Right cardiac atrium (tissue), 5 donors: ENCODE measurements around the gene RYR2. TPM values are rescaled to one million over a fixed set of nuclear protein-coding genes. Genes with fewer than 3 reads are reported as not detected.
A peak's percentile ranks its signal among the peaks of the same experiment; 100 is the strongest.

Experiments
- ATAC-seq, 2 donors: fragments of 200-7000 bp; cut with Tn5 transposase; one replicate each; pipeline versions ENCODE4 v1.8.0 to v1.9.1; 2020; ENCODE audit warnings: moderate library complexity in 2 of 2, mild to moderate bottlenecking in 1 of 2
- DNase-seq, 3 donors: peaks; one replicate each; pipeline ENCODE4 v3.0.0-alpha.2; 2020
- H3K27ac ChIP-seq: one replicate; pipeline ENCODE4 v1.5.1; 2013; ENCODE audit warnings: mild to moderate bottlenecking, low read length, control low read depth, moderate library complexity
- H3K27me3 ChIP-seq: one replicate; pipeline ENCODE4 v1.6.1; 2013; ENCODE audit not compliant: control insufficient read depth, insufficient read depth
- H3K4me1 ChIP-seq: one replicate; pipeline ENCODE4 v1.6.1; 2013; ENCODE audit warnings: low read length; ENCODE audit not compliant: control insufficient read depth, insufficient read depth
- H3K4me3 ChIP-seq: one replicate; pipeline ENCODE4 v1.5.1; 2013; ENCODE audit warnings: low read length, control low read depth
- H3K9me3 ChIP-seq: one replicate; pipeline ENCODE4 v1.6.1; 2013; ENCODE audit warnings: low read length; ENCODE audit not compliant: control insufficient read depth
- WGBS: extraction: QIAGEN DNeasy Blood & Tissue Kit; methylation state at CpG from one replicate; pipeline ENCODE4 v1.1.7; 2013; 5-methylcytosine and 5-hydroxymethylcytosine counted together
- intact Hi-C, 4 donors: fragments of 100-400 bp; cut with DNase I; formaldehyde crosslinking; loops; one replicate each; pipeline versions ENCODE4 v1.11.0 to v1.14.0; 2022 to 2023
- polyA plus RNA-seq: library from polyadenylated mRNA; stranded (reverse); fragments of 200-250 nt; gene quantifications from one replicate; pipeline ENCODE4 v1.2.3, GENCODE V29; 2013
- total RNA-seq, 4 donors: library from RNA; stranded (reverse); fragmentation: NEBNext Ultra II Directional; extraction: Animal tissue kit (Norgen Biotek cat#: 25700); gene quantifications; one replicate each; pipeline ENCODE4 v1.2.1, GENCODE V29; 2021
- donor health status: healthy with polysubstance abuse.
- donor health status: DM: no; HTN: yes; CAD: no.
- donor health status: DM: no; HTN: no; CAD: no.
- donor health status: DM: no; HTN: yes; CAD: no; lungs with severe emphysema.
- donor health status: DM: yes; HTN: yes; CAD: no.

The RYR2 gene
- total and polyA plus RNA-seq, 5 donors, result 166 to 716 (median 487) TPM

GRCh38 chr1:237228421-237228820 lies 186.4 kb downstream of the RYR2 start:
- Histone ChIP-seq H3K27ac (no peak overlapping the region), H3K9me3 (no peaks in the 10 kb centered on the region), H3K4me1 (peaks cover 2% of the 10 kb centered on the region), H3K27me3 (no peaks in the 10 kb centered on the region), H3K4me3 (no peak overlapping the region)
- DNase-seq (no peak), ATAC-seq (no peak)
- intact Hi-C loops, result no loop called here
- WGBS, result 72% methylated on average over 3 of the region's 3 CpGs

- ATAC-seq (peak in 1 of 2 donors; percentile 12), DNase-seq (no peak)
- Histone ChIP-seq H3K9me3 (no peaks in the 10 kb centered on the region), H3K4me1 (peaks cover 2% of the 10 kb centered on the region), H3K27ac (peak overlapping the region; percentile 28), H3K27me3 (no peaks in the 10 kb centered on the region), H3K4me3 (no peak overlapping the region)
- intact Hi-C loops, result no loop called here
- whole genome bisulfite sequencing, result 74% methylated on average over 6 of the region's 6 CpGs
Measured at GRCh38 chr1:237229333-237229732, 187.3 kb downstream of the RYR2 start.

- DNase-seq (no peak), ATAC-seq (peak in 1 of 2 donors; percentile 5)
- WGBS, result 67% methylated on average over 4 of the region's 4 CpGs
- intact Hi-C loops, result no loop called here
- no peaks in the 10 kb centered on the region for H3K27me3 ChIP-seq
- no peaks in the 10 kb centered on the region for H3K9me3 ChIP-seq
- H3K27ac ChIP-seq, result no peak overlapping the region
- H3K4me3 ChIP-seq, result no peak overlapping the region
- no peaks in the 10 kb centered on the region for H3K4me1 ChIP-seq
Measured at GRCh38 chr1:237232501-237232900, 190.5 kb downstream of the RYR2 start.

GRCh38 chr1:237235091-237235490 lies 193.1 kb downstream of the RYR2 start:
- intact Hi-C loops, result no loop called here
- peak in 1 of 3 donors; percentile 46 for DNase-seq
- peak overlapping the region; percentile 24 for H3K27ac ChIP-seq

GRCh38 chr1:237237721-237238120 lies 195.7 kb downstream of the RYR2 start:
- H3K4me1 ChIP-seq, result no peaks in the 10 kb centered on the region
- no peaks in the 10 kb centered on the region for H3K9me3 ChIP-seq
- no peak overlapping the region for H3K4me3 ChIP-seq
- DNase-seq (no peak), ATAC-seq (no peak)
- no peak overlapping the region for H3K27ac ChIP-seq
- WGBS, result 87% methylated on average over 3 of the region's 3 CpGs
- H3K27me3 ChIP-seq, result no peaks in the 10 kb centered on the region
- intact Hi-C loops, result no loop called here

More at GRCh38 chr1:237235091-237235490, 193.1 kb downstream of the RYR2 start:
- no peaks in the 10 kb centered on the region for H3K4me1 ChIP-seq
- H3K9me3 ChIP-seq, result no peaks in the 10 kb centered on the region
- no peaks in the 10 kb centered on the region for H3K27me3 ChIP-seq
- ATAC-seq, result peak; percentile 27 to 58
- WGBS, result 26% methylated on average over 3 of the region's 3 CpGs
- no peak overlapping the region for H3K4me3 ChIP-seq

GRCh38 chr1:237239248-237239647 lies 197.3 kb downstream of the RYR2 start:
- no peaks in the 10 kb centered on the region for H3K9me3 ChIP-seq
- H3K4me3 ChIP-seq, result no peak overlapping the region
- intact Hi-C loops, result no loop called here
- peaks cover 2% of the 10 kb centered on the region for H3K4me1 ChIP-seq
- no peak for DNase-seq
- WGBS, result 66% methylated on average over 6 of the region's 6 CpGs
- ATAC-seq, result no peak
- no peaks in the 10 kb centered on the region for H3K27me3 ChIP-seq
- no peak overlapping the region for H3K27ac ChIP-seq

GRCh38 chr1:237241038-237241437 lies 199.1 kb downstream of the RYR2 start:
- no peaks in the 10 kb centered on the region for H3K27me3 ChIP-seq
- no peak overlapping the region for H3K4me3 ChIP-seq
- DNase-seq, result no peak
- ATAC-seq, result no peak
- H3K9me3 ChIP-seq, result no peaks in the 10 kb centered on the region
- H3K27ac ChIP-seq, result no peak overlapping the region
- H3K4me1 ChIP-seq, result peaks cover 4% of the 10 kb centered on the region
- intact Hi-C loops, result no loop called here
- WGBS, result 60% methylated on average over 3 of the region's 3 CpGs

GRCh38 chr1:237244778-237245177 lies 202.8 kb downstream of the RYR2 start:
- intact Hi-C loops, result no loop called here
- DNase-seq, result no peak
- no peaks in the 10 kb centered on the region for H3K27me3 ChIP-seq
- no peak overlapping the region for H3K27ac ChIP-seq
- no peaks in the 10 kb centered on the region for H3K9me3 ChIP-seq
- 59% methylated on average over 4 of the region's 4 CpGs for WGBS
- H3K4me3 ChIP-seq, result no peak overlapping the region
- H3K4me1 ChIP-seq, result peaks cover 4% of the 10 kb centered on the region
- ATAC-seq, result no peak

- H3K4me3 ChIP-seq, result no peak overlapping the region
- DNase-seq (no peak), ATAC-seq (no peak)
- no peak overlapping the region for H3K27ac ChIP-seq
- WGBS, result 83% methylated on average over 1 of the region's 1 CpG
- no peaks in the 10 kb centered on the region for H3K27me3 ChIP-seq
- peaks cover 4% of the 10 kb centered on the region for H3K4me1 ChIP-seq
- H3K9me3 ChIP-seq, result no peaks in the 10 kb centered on the region
- intact Hi-C loops, result no loop called here
Measured at GRCh38 chr1:237247442-237247841, 205.5 kb downstream of the RYR2 start.

GRCh38 chr1:237249120-237249519 lies 207.1 kb downstream of the RYR2 start:
- intact Hi-C loops, result no loop called here
- Histone ChIP-seq H3K4me1 (peaks cover 2% of the 10 kb centered on the region), H3K4me3 (no peak overlapping the region), H3K27ac (no peak overlapping the region), H3K9me3 (no peaks in the 10 kb centered on the region), H3K27me3 (no peaks in the 10 kb centered on the region)
- 33% methylated on average over 1 of the region's 1 CpG for WGBS
- DNase-seq (no peak), ATAC-seq (no peak)

GRCh38 chr1:237250055-237250454 lies 208.1 kb downstream of the RYR2 start:
- H3K4me1 ChIP-seq, result no peaks in the 10 kb centered on the region
- 66% methylated on average over 3 of the region's 3 CpGs for WGBS
- DNase-seq, result no peak
- intact Hi-C loops, result no loop called here
- H3K27ac ChIP-seq, result no peak overlapping the region
- ATAC-seq, result peak; percentile 22 to 31
- no peaks in the 10 kb centered on the region for H3K27me3 ChIP-seq
- H3K9me3 ChIP-seq, result no peaks in the 10 kb centered on the region
- no peak overlapping the region for H3K4me3 ChIP-seq

- ATAC-seq (no peak), DNase-seq (no peak)
- intact Hi-C loops, result no loop called here
- Histone ChIP-seq H3K4me3 (no peak overlapping the region), H3K9me3 (no peaks in the 10 kb centered on the region), H3K27me3 (no peaks in the 10 kb centered on the region), H3K4me1 (peaks cover 3% of the 10 kb centered on the region), H3K27ac (no peak overlapping the region)
- 77% methylated on average over 1 of the region's 1 CpG for WGBS
Measured at GRCh38 chr1:237255071-237255470, 213.1 kb downstream of the RYR2 start.
